ENCODE data around the gene RERGL.

Gene RERGL

GRCh38 chr12:18090093-18090492 lies at the start of gene RERGL:
Gene RERGL, minus strand, starts transcription at chr12:18090193. Its CDS starts 53 bp downstream, at chr12:18090140.
- no peak for TF ChIP-seq CTCF (IDR thresholded peaks at IDR 0.05; ENCODE audit: low read depth, low read length)
- TF ChIP-seq EZH2phosphoT487 (IDR thresholded peaks at IDR 0.05; ENCODE audit: low read depth), result no peak
- H3K9ac ChIP-seq (ENCODE audit: low read length), result no peak within 1 kb of the TSS
- H3K27ac ChIP-seq (ENCODE audit: low read length), result no peak within 1 kb of the TSS
- H3K4me2 ChIP-seq (ENCODE audit: low read length), result no peak within 1 kb of the TSS
- H3K79me2 ChIP-seq (ENCODE audit: low read length), result no peaks in the 10 kb centered on the region
- H4K20me1 ChIP-seq (ENCODE audit: insufficient read depth, low read length), result no peaks in the 10 kb centered on the region
- H3K9me3 ChIP-seq (ENCODE audit: insufficient read depth, low read length), result no peaks in the 10 kb centered on the region
- no peaks in the 10 kb centered on the region for H3K36me3 ChIP-seq (replicated peaks; ENCODE audit: low read depth, low read length)
- H3K27me3 ChIP-seq (ENCODE audit: low read depth, low read length), result no peaks in the 10 kb centered on the region
- no peaks in the 10 kb centered on the region for H3K4me1 ChIP-seq (ENCODE audit: low read length)
- H2AFZ ChIP-seq (ENCODE audit: low read depth, low read length), result no peak within 1 kb of the TSS
- H3K4me3 ChIP-seq (ENCODE audit: low read length), result no peak within 1 kb of the TSS

DNA sequence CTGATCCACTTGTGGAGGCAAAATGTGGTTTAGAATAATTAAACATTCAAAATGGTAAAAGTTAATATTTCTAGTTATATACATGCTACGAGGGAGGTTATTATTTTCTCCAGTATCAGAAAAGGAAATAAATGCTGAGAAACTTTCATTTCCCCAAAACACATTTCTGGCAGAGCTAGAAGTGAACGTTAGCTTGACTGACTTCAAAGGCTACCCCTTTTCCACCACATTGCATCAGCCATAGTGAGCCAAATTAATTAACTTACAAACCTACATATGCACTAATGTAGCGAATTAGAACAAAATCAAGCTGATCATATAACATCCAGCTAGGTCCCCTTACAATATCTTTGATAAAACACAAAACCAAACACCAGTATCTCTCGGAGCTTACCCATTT lies 49.3 kb upstream of the RERGL start:
- Histone ChIP-seq H3K27ac (ENCODE audit: low read length) (no peak overlapping the region), H3K9ac (ENCODE audit: low read length) (peak overlapping the region; percentile 36), H2AFZ (ENCODE audit: low read depth, low read length) (peak overlapping the region; percentile 79; the same call in 1 of the 2 replicates), H4K20me1 (ENCODE audit: insufficient read depth, low read length) (no peaks in the 10 kb centered on the region), H3K4me3 (ENCODE audit: low read length) (peak overlapping the region; percentile 64), H3K4me1 (ENCODE audit: low read length) (peaks cover 18% of the 10 kb centered on the region), H3K9me3 (ENCODE audit: insufficient read depth, low read length) (no peaks in the 10 kb centered on the region), H3K36me3 (replicated peaks; ENCODE audit: low read depth, low read length) (no peaks in the 10 kb centered on the region), H3K4me2 (ENCODE audit: low read length) (peak overlapping the region; percentile 82), H3K27me3 (ENCODE audit: low read depth, low read length) (no peaks in the 10 kb centered on the region), H3K79me2 (ENCODE audit: low read length) (no peaks in the 10 kb centered on the region)
- no peak for TF ChIP-seq CTCF (IDR thresholded peaks at IDR 0.05; ENCODE audit: low read depth, low read length)
- no peak for TF ChIP-seq EZH2phosphoT487 (IDR thresholded peaks at IDR 0.05; ENCODE audit: low read depth)

DNA sequence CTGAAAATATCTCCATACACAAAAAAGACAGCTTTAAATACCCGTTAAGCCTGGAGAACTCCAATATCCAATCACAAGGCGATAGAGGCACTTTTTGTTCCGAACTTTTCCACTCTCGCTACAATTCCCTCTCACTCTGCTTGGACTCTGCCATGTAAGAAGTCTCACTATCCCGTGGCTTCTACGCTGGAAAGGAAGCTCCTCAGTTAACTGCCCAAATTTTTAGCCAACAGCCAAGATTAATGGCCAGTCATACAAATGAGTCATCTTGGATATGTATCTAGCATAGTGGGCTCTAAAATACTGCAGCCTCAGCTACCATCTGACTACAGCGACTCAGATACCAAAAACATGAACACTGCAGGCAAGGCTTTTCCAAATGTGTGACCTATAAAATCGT lies 45.5 kb upstream of the RERGL start:
- H3K9ac ChIP-seq (ENCODE audit: low read length), result no peak overlapping the region
- H2AFZ ChIP-seq (ENCODE audit: low read depth, low read length), result no peak overlapping the region
- H3K27me3 ChIP-seq (ENCODE audit: low read depth, low read length), result no peaks in the 10 kb centered on the region
- no peaks in the 10 kb centered on the region for H3K79me2 ChIP-seq (ENCODE audit: low read length)
- no peak overlapping the region for H3K27ac ChIP-seq (ENCODE audit: low read length)
- no peak overlapping the region for H3K4me2 ChIP-seq (ENCODE audit: low read length)
- no peaks in the 10 kb centered on the region for H3K36me3 ChIP-seq (replicated peaks; ENCODE audit: low read depth, low read length)
- TF ChIP-seq CTCF (IDR thresholded peaks at IDR 0.05; ENCODE audit: low read depth, low read length), result no peak
- no peak for TF ChIP-seq EZH2phosphoT487 (IDR thresholded peaks at IDR 0.05; ENCODE audit: low read depth)
- no peak overlapping the region for H3K4me3 ChIP-seq (ENCODE audit: low read length)
- no peaks in the 10 kb centered on the region for H3K9me3 ChIP-seq (ENCODE audit: insufficient read depth, low read length)
- no peaks in the 10 kb centered on the region for H4K20me1 ChIP-seq (ENCODE audit: insufficient read depth, low read length)
- H3K4me1 ChIP-seq (ENCODE audit: low read length), result peaks cover 26% of the 10 kb centered on the region

DNA sequence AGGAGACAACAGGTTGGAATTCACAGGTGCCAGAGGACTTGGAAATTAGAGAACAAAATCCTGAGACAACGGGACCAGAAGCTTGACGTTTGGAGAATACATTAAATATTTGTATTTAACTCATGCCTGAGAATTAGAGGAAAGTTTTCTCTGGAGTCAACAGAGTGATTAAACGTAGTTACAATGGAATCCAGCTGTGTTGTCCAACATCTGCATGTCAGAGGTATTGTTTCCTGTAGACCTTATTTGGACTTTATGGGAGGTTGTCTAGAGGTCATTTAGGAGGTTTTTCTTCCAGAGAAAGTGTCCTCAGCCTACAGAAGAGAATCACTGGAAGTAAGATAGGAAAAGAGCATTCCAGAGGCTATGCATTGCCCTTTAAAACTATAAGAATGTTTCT lies 45.1 kb upstream of the RERGL start:
- Histone ChIP-seq H3K27me3 (ENCODE audit: low read depth, low read length) (no peaks in the 10 kb centered on the region), H3K27ac (ENCODE audit: low read length) (no peak overlapping the region), H3K9ac (ENCODE audit: low read length) (no peak overlapping the region), H2AFZ (ENCODE audit: low read depth, low read length) (no peak overlapping the region), H3K9me3 (ENCODE audit: insufficient read depth, low read length) (no peaks in the 10 kb centered on the region), H3K4me1 (ENCODE audit: low read length) (peaks cover 22% of the 10 kb centered on the region), H3K79me2 (ENCODE audit: low read length) (no peaks in the 10 kb centered on the region), H4K20me1 (ENCODE audit: insufficient read depth, low read length) (no peaks in the 10 kb centered on the region), H3K4me2 (ENCODE audit: low read length) (no peak overlapping the region), H3K4me3 (ENCODE audit: low read length) (no peak overlapping the region), H3K36me3 (replicated peaks; ENCODE audit: low read depth, low read length) (no peaks in the 10 kb centered on the region)
- no peak for TF ChIP-seq CTCF (IDR thresholded peaks at IDR 0.05; ENCODE audit: low read depth, low read length)
- no peak for TF ChIP-seq EZH2phosphoT487 (IDR thresholded peaks at IDR 0.05; ENCODE audit: low read depth)
